ENCODE data around the gene LHFPL3. TPM values are rescaled to one million over a fixed set of nuclear protein-coding genes. Genes with fewer than 3 reads are reported as not detected.

The LHFPL3 gene
- total and polyA plus RNA-seq, 9 of the 15 experiments (the other 6 are each of a cell fraction or from before 2014, with no cell fraction given), result 0.21 to 0.52 TPM; not detected in 7

GRCh38 chr7:104535841-104536240, 207.4 kb downstream of the LHFPL3 start:
- Histone ChIP-seq H2AFZ (ENCODE audit: low read depth, low read length) (no peak overlapping the region), H3K79me2 (ENCODE audit: control insufficient read depth, insufficient read depth, low read length) (no peaks in the 10 kb centered on the region), H3K4me2 (ENCODE audit: insufficient read depth, low read length) (no peak overlapping the region), H3K36me3 (ENCODE audit: control insufficient read depth, insufficient read depth, low read length) (no peaks in the 10 kb centered on the region), H3K4me3 (no peak overlapping the region), H3K4me1 (replicated peaks in 1 of 2; ENCODE audit: control insufficient read depth in 2 of 2, insufficient read depth in 2 of 2, low read length in 2 of 2) (no peaks in the 10 kb centered on the region), H3K9me1 (ENCODE audit: control insufficient read depth, insufficient read depth, low read length) (no peaks in the 10 kb centered on the region), H3K27me3 (ENCODE audit: control insufficient read depth in 2 of 2, insufficient read depth in 2 of 2, low read length in 2 of 2) (0 out of 5 replicates have a peak, but pooled peaks cover 0 to 3% of the 10 kb centered on the region in 2 experiments), H4K20me1 (replicated peaks; ENCODE audit: control insufficient read depth, insufficient read depth, low read length) (no peaks in the 10 kb centered on the region), H3K9me3 (replicated peaks; ENCODE audit: control insufficient read depth, insufficient read depth, low read depth, low read length) (no peaks in the 10 kb centered on the region), H3K27ac (ENCODE audit: extremely low read depth, low read depth, low read length) (no peak overlapping the region), H3K9ac (ENCODE audit: insufficient read depth in 1 of 2, low read depth in 2 of 2, low read length in 2 of 2) (no peak overlapping the region)
- CTCF ChIA-PET (ENCODE audit: low intra/inter-chr PET ratio), result no interaction called here
- FAIRE-seq (no peak), ATAC-seq (no peak), DNase-seq (ENCODE audit: extremely low read depth in 1 of 4, low spot score in 3 of 4) (no peak)
- in situ Hi-C loops (cut with MboI), result no loop called here
- POLR2A ChIA-PET, result no interaction called here
- no TSS peak for BruUV-seq (replicated peaks)
- intact Hi-C loops (cut with micrococcal nuclease), result no loop called here
- 0% methylated on average over 6 of the region's 6 CpGs for WGBS (ENCODE audit: insufficient coverage, low coverage, missing lambda C conversion rate)
- TF ChIP-seq RB1 (IDR thresholded peaks at IDR 0.05; ENCODE audit: low read depth) (no peak), TAF15 (IDR thresholded peaks at IDR 0.05; ENCODE audit: low read depth, low read length) (no peak), ZNF75A (CRISPR knock-in tag; IDR thresholded peaks at IDR 0.05) (no peak), HDAC6 (IDR thresholded peaks at IDR 0.05; ENCODE audit: low read depth, low read length) (no peak), HNRNPH1 (optimal IDR thresholded peaks at IDR 0.05; ENCODE audit: low read depth, low read length) (no peak)

- in situ Hi-C loops (cut with MboI) (no loop called here), intact Hi-C loops (cut with micrococcal nuclease) (no loop called here)
- H3K9me3 ChIP-seq (replicated peaks; ENCODE audit: control insufficient read depth, insufficient read depth, low read depth, low read length), result no peaks in the 10 kb centered on the region
- no peak overlapping the region for H3K9ac ChIP-seq (ENCODE audit: insufficient read depth in 1 of 2, low read depth in 2 of 2, low read length in 2 of 2)
- 0 out of 5 replicates have a peak, but pooled peaks cover 0 to 3% of the 10 kb centered on the region in 2 experiments for H3K27me3 ChIP-seq (ENCODE audit: control insufficient read depth in 2 of 2, insufficient read depth in 2 of 2, low read length in 2 of 2)
- ATAC-seq (no peak), DNase-seq (ENCODE audit: extremely low read depth in 1 of 4, low spot score in 3 of 4) (no peak), FAIRE-seq (no peak)
- H4K20me1 ChIP-seq (replicated peaks; ENCODE audit: control insufficient read depth, insufficient read depth, low read length), result no peaks in the 10 kb centered on the region
- H2AFZ ChIP-seq (ENCODE audit: low read depth, low read length), result no peak overlapping the region
- no peaks in the 10 kb centered on the region for H3K9me1 ChIP-seq (ENCODE audit: control insufficient read depth, insufficient read depth, low read length)
- 0% methylated on average over 1 of the region's 1 CpG for WGBS (ENCODE audit: insufficient coverage, low coverage, missing lambda C conversion rate)
- CTCF ChIA-PET (ENCODE audit: low intra/inter-chr PET ratio), result no interaction called here
- no peaks in the 10 kb centered on the region for H3K4me1 ChIP-seq (replicated peaks in 1 of 2; ENCODE audit: control insufficient read depth in 2 of 2, insufficient read depth in 2 of 2, low read length in 2 of 2)
- H3K4me2 ChIP-seq (ENCODE audit: insufficient read depth, low read length), result no peak overlapping the region
- H3K4me3 ChIP-seq, result no peak overlapping the region
- no peak overlapping the region for H3K27ac ChIP-seq (ENCODE audit: extremely low read depth, low read depth, low read length)
- POLR2A ChIA-PET, result no interaction called here
- no peaks in the 10 kb centered on the region for H3K36me3 ChIP-seq (ENCODE audit: control insufficient read depth, insufficient read depth, low read length)
- no peaks in the 10 kb centered on the region for H3K79me2 ChIP-seq (ENCODE audit: control insufficient read depth, insufficient read depth, low read length)
- BruUV-seq (replicated peaks), result no TSS peak
- TF ChIP-seq GTF2B (IDR thresholded peaks at IDR 0.05; ENCODE audit: extremely low read depth, insufficient read length), result no peak
- TF ChIP-seq C11orf30 (IDR thresholded peaks at IDR 0.05; ENCODE audit: low read depth), result no peak
- no peak for TF ChIP-seq RBM34 (IDR thresholded peaks at IDR 0.05; ENCODE audit: borderline replicate concordance, insufficient read depth, low read length)
- TF ChIP-seq TAF9B (IDR thresholded peaks at IDR 0.05; ENCODE audit: partially characterized antibody), result no peak
- no peak for TF ChIP-seq MECOM (CRISPR knock-in tag; IDR thresholded peaks at IDR 0.05)
- no peak for TF ChIP-seq ARID3B (CRISPR knock-in tag; IDR thresholded peaks at IDR 0.05; ENCODE audit: borderline replicate concordance)
- no peak for TF ChIP-seq HINFP (tag; conservative IDR thresholded peaks at IDR 0.05; ENCODE audit: low read depth)
- TF ChIP-seq HMG20B (CRISPR knock-in tag; IDR thresholded peaks at IDR 0.05), result no peak
- no peak for TF ChIP-seq U2AF1 (optimal IDR thresholded peaks at IDR 0.05; ENCODE audit: low read depth, low read length)
Measured at GRCh38 chr7:104536956-104537355, 208.6 kb downstream of the LHFPL3 start.

Measured in K562 (cell line).